Suppressor macrophage treated with lipopolysaccharide for 1 hour (primary cell): Measurements from ENCODE around the gene CERS1.
A peak's percentile ranks its signal among the peaks of the same experiment; 100 is the strongest.

ENCODE experiments used
- DNase-seq, 3 donors: peaks; one replicate each; pipeline ENCODE4 v3.0.0-alpha.2; 2020 to 2022

The CERS1 gene

DNA sequence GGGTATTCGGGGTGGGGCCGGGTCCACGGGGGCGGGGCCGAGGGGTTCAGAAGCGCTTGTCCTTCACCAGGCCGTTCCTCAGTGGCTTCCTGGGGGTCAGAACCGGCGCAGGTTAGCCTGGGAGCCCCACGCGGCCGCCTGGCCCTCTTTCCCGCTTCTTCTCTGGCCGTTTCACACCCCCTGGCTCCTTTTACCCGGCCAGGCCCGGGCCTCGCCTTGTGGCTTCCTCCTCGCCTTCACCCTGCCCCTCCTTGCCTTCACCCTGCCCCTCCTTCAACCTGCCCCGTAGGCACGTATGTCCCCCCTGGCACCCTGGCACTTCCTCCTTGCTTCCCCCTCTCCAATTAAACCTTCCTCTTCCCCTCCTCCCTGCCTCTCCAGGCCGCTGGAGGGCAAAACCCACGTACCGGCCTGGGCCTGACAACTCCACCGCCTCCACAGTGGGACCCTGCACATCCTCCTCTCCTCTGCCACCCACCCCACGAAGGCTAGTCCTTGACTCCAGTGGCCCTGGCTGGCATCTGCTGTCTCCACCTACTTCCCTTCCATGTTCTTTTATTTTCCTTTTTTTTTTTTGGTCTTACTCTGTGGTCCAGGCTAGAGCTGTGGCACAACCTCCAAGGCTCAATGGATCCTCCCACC is 25.3 kb downstream of the CERS1 start:
- peak in 1 of 3 donors; percentile 15 for DNase-seq

GRCh38 chr19:18869781-18870530 is 26.0 kb downstream of the CERS1 start:
- DNase-seq, result no peak

GRCh38 chr19:18869023-18869618 is 26.8 kb downstream of the CERS1 start:
- DNase-seq, result no peak

GRCh38 chr19:18868380-18869022 is 27.5 kb downstream of the CERS1 start:
- DNase-seq, result no peak

- no peak for DNase-seq
Observed at GRCh38 chr19:18867751-18868150, 28.2 kb downstream of the CERS1 start.

- DNase-seq, result no peak
Observed at GRCh38 chr19:18867199-18867598, 28.8 kb downstream of the CERS1 start.

GRCh38 chr19:18866800-18867123 is 29.2 kb downstream of the CERS1 start:
- DNase-seq, result no peak

DNA sequence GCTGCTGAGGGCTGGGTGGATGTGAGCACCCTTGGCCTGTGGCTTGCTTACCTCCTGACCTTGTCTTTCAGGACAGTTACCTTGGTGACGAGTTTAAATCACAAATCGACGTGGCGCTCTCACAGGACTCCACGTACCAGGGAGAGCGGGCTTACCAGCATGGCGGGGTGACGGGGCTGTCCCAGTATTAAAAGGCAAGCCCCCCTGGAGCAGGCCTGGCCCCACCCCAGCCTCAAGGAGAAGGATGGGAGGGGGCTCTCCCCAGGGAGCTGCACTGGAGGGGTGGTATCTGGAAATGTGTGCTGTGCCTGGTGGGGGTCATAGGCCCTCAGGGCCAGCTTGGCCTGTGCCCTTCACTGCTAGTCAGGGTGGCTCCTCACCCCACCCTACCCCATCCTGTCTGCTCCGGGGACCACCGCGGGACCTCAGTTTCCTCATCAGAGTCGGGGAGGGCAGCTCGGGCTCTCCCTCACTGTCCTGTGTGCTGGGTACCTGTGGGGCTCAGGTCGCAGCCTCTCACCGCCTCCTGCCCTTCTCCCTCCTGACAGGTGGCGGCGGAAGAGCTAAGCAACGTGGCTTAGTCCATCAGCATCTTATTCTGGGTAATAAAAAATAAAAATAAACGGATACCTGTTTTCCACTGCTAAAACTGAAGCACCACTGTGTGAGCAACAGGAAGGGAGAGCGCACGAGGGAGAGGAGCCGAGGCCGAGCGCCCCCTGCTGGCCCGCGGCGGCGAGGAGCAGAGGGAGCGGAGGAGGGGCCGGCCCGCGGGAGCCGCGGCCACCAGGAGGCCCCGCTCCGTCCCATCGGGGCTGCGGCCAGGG is 29.8 kb downstream of the CERS1 start:
- DNase-seq, result peak; percentile 65 to 91 (median 83)

DNA sequence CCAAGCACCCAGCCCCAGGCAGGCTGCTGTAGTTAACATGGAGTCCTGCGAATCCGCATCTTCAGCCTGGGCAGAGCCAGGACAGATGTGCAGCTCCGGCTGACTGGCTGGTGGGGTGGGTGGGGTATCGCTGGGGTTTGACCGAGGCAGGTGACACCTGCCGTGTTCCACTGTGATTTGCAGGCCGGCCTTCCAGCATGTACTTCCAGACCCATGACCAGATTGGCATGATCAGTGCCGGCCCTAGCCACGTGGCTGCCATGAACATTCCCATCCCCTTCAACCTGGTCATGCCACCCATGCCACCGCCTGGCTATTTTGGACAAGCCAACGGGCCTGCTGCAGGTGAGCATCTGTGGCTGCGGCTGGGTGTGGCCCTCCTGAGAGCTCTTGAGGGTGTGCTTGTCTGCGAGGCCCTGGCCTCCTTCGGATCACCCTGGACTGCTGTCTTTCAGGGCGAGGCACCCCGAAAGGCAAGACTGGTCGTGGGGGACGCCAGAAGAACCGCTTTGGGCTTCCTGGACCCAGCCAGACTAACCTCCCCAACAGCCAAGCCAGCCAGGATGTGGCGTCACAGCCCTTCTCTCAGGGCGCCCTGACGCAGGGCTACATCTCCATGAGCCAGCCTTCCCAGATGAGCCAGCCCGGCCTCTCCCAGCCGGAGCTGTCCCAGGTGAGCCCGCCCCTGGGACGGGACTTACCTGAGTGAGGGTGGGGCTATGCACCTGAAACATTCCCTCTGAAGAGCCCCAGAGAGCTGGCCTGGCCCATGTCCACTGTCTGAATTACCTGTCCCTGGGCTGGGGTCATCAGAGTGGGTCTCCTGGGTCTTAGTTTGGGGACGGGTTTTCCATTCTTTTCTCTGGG is 30.6 kb downstream of the CERS1 start:
- no peak for DNase-seq

- DNase-seq, result no peak
Observed at GRCh38 chr19:18863843-18864362, 32.1 kb downstream of the CERS1 start.

DNA sequence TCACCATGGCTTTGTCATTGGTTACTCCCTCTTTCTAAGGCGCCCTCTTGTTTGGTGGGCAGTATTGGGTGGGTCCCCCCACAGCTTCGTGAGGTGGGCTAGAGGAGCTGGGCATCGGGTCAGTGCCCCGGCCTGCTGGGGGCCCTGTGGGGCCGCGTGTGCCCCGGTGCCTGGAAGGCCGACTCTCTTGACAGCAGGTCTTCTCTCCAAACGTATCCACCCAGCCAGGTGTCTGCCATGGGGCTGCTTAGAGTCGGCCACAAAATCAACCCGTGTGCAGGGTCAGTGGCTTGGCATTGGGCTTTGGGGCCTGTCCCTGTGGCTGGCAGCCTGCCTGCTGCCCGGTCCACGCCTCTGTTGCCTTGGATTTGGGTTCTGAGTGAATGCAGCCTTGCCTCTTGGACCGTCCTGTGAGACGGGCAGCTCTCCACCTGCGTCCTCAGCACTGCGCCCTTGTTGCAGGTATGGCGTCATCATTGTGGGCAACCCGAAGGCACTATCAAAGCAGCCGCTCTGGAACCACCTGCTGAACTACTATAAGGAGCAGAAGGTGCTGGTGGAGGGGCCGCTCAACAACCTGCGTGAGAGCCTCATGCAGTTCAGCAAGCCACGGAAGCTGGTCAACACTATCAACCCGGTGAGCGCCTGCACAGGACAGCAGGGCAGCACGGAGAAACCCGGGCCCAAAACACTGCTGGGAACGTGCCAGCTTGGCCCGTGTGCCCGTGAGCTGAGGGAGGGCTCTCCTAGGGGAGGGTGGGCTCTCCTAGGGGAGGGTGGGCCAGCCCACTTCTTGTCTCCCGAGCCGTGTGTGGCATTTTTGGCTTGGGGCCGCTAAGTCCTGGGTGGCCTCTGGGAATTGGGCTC is 32.7 kb downstream of the CERS1 start:
- no peak for DNase-seq

GRCh38 chr19:18861917-18862316 is 34.0 kb downstream of the CERS1 start:
- DNase-seq, result no peak

- peak in 1 of 3 donors; percentile 18 for DNase-seq
Observed at GRCh38 chr19:18861235-18861634, 34.7 kb downstream of the CERS1 start.

GRCh38 chr19:18860725-18861124 is 35.2 kb downstream of the CERS1 start:
- no peak for DNase-seq

DNA sequence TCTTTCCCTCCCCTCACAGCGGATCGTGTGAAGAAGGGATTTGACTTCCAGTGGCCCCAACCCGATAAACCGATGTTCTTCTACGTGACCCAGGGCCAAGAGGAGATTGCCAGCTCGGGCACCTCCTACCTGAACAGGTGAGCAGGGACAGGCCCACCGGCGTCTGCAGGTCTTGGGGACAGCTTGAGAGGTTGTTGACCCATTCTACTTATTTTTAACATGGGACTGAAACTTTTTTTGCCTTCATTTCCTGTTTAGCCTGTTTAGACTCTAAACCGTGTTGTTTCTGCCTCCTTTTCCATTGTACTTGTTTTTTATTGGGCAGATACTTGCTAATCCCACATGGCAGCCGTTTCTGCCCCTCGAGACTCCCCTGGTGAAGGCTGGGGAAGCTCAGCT is 35.7 kb downstream of the CERS1 start:
- no peak for DNase-seq

GRCh38 chr19:18859676-18860301 is 36.2 kb downstream of the CERS1 start:
- DNase-seq, result no peak

DNA sequence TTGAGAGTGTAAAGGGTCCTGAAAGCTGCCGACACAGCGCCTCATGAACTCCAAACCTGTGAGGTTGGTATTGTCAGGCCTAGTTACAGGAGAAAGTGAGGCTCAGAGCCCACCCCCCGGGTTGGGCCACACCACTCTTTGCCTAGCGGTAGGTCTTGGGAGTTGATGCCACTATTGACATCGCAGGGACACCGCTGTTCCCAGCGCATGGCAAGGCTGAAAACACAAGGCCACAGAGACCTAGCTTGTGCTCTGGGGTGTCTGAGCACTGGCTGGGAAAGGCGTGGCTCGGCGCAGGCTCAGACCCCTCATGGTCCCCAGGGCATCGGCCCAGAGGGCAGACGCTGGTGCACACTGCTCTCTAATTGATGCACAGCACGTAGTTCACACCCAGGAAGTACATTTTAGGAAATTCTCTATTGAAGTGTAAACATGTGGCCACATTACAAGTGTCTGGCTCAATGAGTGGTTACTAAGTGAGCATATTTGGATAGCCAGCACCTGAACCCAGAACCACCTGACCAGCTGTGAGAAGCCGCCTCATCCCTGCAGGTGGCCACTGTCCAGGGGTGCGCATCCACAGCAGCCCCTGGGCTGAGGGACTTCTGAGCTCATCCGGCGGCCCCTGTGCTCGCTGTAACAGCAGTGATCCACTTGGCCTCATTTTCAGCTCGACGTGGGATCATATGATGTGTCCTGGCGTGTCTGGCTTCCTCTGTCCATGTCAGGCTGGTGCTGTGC is 36.9 kb downstream of the CERS1 start:
- DNase-seq, result no peak

- DNase-seq, result no peak
Observed at GRCh38 chr19:18857223-18857622, 38.7 kb downstream of the CERS1 start.

DNA sequence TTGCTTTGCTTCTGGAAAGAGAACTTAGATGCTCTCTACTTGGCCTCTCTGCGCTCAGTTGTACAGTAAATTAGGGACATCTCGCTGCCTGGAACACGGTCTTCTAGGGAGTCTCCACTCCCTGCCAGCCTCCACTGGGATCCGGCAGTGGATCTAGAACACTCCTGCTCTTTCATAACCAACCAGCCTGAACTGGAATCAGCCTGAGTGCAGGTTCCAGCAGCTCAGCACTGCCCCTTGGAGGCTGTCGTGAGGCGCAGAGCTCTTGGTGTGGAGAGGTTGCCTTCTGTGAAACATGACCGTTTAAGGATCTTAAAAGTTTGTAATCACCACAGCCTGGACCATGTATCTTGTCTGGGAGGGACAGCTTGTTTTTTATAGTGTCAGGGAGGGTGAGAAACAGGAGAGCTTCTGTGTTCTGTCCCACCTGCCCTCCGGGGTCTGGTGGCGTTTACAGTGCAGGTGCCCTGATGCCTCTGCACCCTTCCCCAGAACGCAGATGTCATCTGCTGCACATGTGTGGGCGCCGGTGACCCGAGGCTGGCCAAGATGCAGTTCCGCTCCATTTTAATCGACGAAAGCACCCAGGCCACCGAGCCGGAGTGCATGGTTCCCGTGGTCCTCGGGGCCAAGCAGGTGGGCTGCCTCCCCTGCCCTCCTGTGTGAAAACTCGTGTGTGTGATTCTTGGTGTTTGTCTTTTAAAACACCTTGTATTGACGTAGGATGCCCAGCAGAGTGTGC is 39.4 kb downstream of the CERS1 start:
- no peak for DNase-seq
